MM.1S (cell line): Measurements from ENCODE around the gene STK17A.
"Not testable (repeated sequence)": the region's sequence is repeated elsewhere in the genome, so short reads cannot be mapped to it uniquely, and the experiment has no call there.

Source experiments
- DNase-seq: peaks from one replicate; pipeline ENCODE4 v3.0.0-alpha.2; 2015
- H2AFZ ChIP-seq: fragments of 300-600 bp; sonication (generic); 2 replicates; pipeline ENCODE4 v1.6.0; 2016; ENCODE audit warnings: antibody characterized with exemption, low read length
- H3F3A ChIP-seq: fragments of 300-600 bp; sonication (generic); 2 replicates; pipeline ENCODE4 v1.6.1; 2016; ENCODE audit warnings: mild to moderate bottlenecking, antibody characterized with exemption, low read length, moderate library complexity, mixed read lengths; ENCODE audit not compliant: insufficient read depth
- H3K27ac ChIP-seq: fragments of 300-600 bp; sonication (generic); 2 replicates; pipeline ENCODE4 v1.5.1; 2016; ENCODE audit warnings: mild to moderate bottlenecking, low read length
- H3K27me3 ChIP-seq: fragments of 300-600 bp; sonication (generic); replicated peaks from 2 replicates; pipeline ENCODE4 v1.6.0; 2016; ENCODE audit warnings: low read length; ENCODE audit not compliant: insufficient read depth
- H3K36me3 ChIP-seq: fragments of 300-600 bp; sonication (generic); replicated peaks from 2 replicates; pipeline ENCODE4 v1.6.1; 2016; ENCODE audit warnings: mild to moderate bottlenecking, low read length, mixed read lengths; ENCODE audit not compliant: insufficient read depth
- H3K4me1 ChIP-seq: fragments of 300-600 bp; sonication (generic); 2 replicates; pipeline ENCODE4 v1.6.1; 2016; ENCODE audit warnings: low read length, mixed read lengths
- H3K4me2 ChIP-seq: fragments of 300-600 bp; sonication (generic); 2 replicates; pipeline ENCODE4 v1.6.0; 2016; ENCODE audit warnings: low read depth, low read length
- H3K4me3 ChIP-seq: fragments of 300-600 bp; sonication (generic); 2 replicates; pipeline ENCODE4 v1.5.1; 2016; ENCODE audit warnings: low read length, mixed read lengths
- H3K79me2 ChIP-seq: fragments of 300-600 bp; sonication (generic); 2 replicates; pipeline ENCODE4 v1.6.1; 2016; ENCODE audit warnings: mixed run types, low read length, mixed read lengths
- H3K9ac ChIP-seq: fragments of 300-600 bp; sonication (generic); 2 replicates; pipeline ENCODE4 v1.6.1; 2016; ENCODE audit warnings: low read length, mixed read lengths
- H3K9me2 ChIP-seq: fragments of 300-600 bp; sonication (generic); replicated peaks from 2 replicates; pipeline ENCODE4 v1.6.1; 2016; ENCODE audit warnings: mild to moderate bottlenecking, low read length, mixed read lengths; ENCODE audit not compliant: insufficient read depth
- H3K9me3 ChIP-seq: fragments of 300-600 bp; sonication (generic); replicated peaks from 2 replicates; pipeline ENCODE4 v1.6.1; 2016; ENCODE audit warnings: mild to moderate bottlenecking, low read length, mixed read lengths; ENCODE audit not compliant: insufficient read depth
- H4K20me1 ChIP-seq: fragments of 300-600 bp; sonication (generic); 2 replicates; pipeline ENCODE4 v1.6.1; 2016; ENCODE audit warnings: mild to moderate bottlenecking, low read length, moderate library complexity, mixed read lengths; ENCODE audit not compliant: insufficient read depth
- CTCF ChIP-seq: fragments of 300-600 bp; sonication (generic); IDR thresholded peaks from 2 replicates; pipeline ENCODE4 v1.5.1; 2016; ENCODE audit warnings: antibody characterized with exemption, low read length, mixed read lengths
- EZH2 ChIP-seq: fragments of 300-600 bp; sonication (generic); optimal IDR thresholded peaks from 2 replicates; pipeline ENCODE3; 2017; ENCODE audit warnings: low read depth, mild to moderate bottlenecking, antibody characterized with exemption, low read length, mixed read lengths
- EZH2phosphoT487 ChIP-seq: fragments of 300-600 bp; sonication (generic); IDR thresholded peaks from 2 replicates; pipeline ENCODE4 v1.6.1; 2018; ENCODE audit warnings: antibody characterized with exemption, low read length

The STK17A gene

GRCh38 chr7:43625980-43626379 lies 43.1 kb downstream of the STK17A start:
- H3K4me2 ChIP-seq, result no peak overlapping the region
- no peak overlapping the region for H3K4me3 ChIP-seq
- peaks cover 60% of the 10 kb centered on the region for H3K79me2 ChIP-seq
- no peak overlapping the region for H3K27ac ChIP-seq
- H3K9me3 ChIP-seq, result no peaks in the 10 kb centered on the region
- H3K9ac ChIP-seq, result no peak overlapping the region
- H3F3A ChIP-seq, result no peaks in the 10 kb centered on the region
- no peak for TF ChIP-seq CTCF
- no peak for TF ChIP-seq EZH2
- TF ChIP-seq EZH2phosphoT487, result no peak
- H3K27me3 ChIP-seq, result no peaks in the 10 kb centered on the region
- no peaks in the 10 kb centered on the region for H4K20me1 ChIP-seq
- DNase-seq, result no peak
- H3K36me3 ChIP-seq, result peaks cover 7% of the 10 kb centered on the region
- H3K4me1 ChIP-seq, result peaks cover 19% of the 10 kb centered on the region
- no peaks in the 10 kb centered on the region for H3K9me2 ChIP-seq
- no peak overlapping the region for H2AFZ ChIP-seq

GRCh38 chr7:43626695-43627094 lies 43.8 kb downstream of the STK17A start:
- H3K9me2 ChIP-seq, result no peaks in the 10 kb centered on the region
- H3K9me3 ChIP-seq, result no peaks in the 10 kb centered on the region
- H3K79me2 ChIP-seq, result peaks cover 54% of the 10 kb centered on the region
- H3K4me1 ChIP-seq, result peaks cover 21% of the 10 kb centered on the region
- H3K36me3 ChIP-seq, result peaks cover 7% of the 10 kb centered on the region
- no peak for DNase-seq
- no peak overlapping the region for H3K27ac ChIP-seq
- no peaks in the 10 kb centered on the region for H4K20me1 ChIP-seq
- H3K9ac ChIP-seq, result no peak overlapping the region
- H3K4me3 ChIP-seq, result no peak overlapping the region
- H2AFZ ChIP-seq, result no peak overlapping the region
- H3F3A ChIP-seq, result no peaks in the 10 kb centered on the region
- no peak overlapping the region for H3K4me2 ChIP-seq
- TF ChIP-seq EZH2phosphoT487, result no peak
- TF ChIP-seq EZH2, result no peak
- no peak for TF ChIP-seq CTCF
- no peaks in the 10 kb centered on the region for H3K27me3 ChIP-seq

DNA sequence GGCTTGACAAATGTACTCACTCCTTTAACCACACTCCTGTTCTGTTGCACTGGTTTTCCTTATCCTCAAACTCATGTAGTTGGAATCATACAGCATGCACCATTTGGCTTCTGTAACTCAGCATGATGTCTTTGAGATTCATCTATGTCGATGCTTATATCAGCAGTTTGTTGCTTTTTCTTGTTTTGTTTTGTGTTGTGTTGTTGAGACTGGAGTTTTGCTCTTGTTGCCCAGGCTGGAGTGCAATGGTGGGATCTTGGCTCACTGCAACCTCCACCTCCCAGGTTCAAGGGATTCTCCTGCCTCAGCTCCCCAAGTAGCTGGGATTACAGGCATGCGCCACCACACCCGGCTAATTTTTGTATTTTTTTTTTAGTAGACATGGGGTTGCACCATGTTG lies 44.9 kb downstream of the STK17A start:
- H3K9me3 ChIP-seq, H4K20me1 ChIP-seq, H3F3A ChIP-seq, H3K4me3 ChIP-seq, H3K9me2 ChIP-seq, H3K36me3 ChIP-seq, H2AFZ ChIP-seq, H3K27me3 ChIP-seq, H3K9ac ChIP-seq, DNase-seq, H3K27ac ChIP-seq, H3K4me2 ChIP-seq: not testable (repeated sequence)
- Histone ChIP-seq H3K4me1 (peaks cover 28% of the 10 kb centered on the region), H3K79me2 (peaks cover 47% of the 10 kb centered on the region)

DNA sequence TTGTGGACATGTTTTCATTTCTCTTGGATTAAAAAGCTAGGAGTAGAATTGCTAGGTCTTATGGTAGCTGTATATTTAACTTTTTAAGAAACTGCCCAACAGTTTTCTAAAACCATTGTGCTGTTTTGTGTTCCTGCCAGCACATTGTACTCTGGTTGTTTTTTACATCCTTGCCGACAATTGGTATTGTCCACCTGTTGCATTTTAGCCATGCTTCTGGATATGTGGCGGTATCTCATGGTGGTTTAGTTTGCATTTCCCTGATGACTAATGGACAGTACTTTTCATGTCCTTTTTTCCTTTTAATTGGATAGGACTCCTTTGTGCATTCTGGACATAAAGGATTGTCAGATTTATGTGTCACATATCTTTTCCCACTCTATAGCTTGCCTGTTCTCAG lies 45.5 kb downstream of the STK17A start:
- H3K9me2 ChIP-seq, result no peaks in the 10 kb centered on the region
- no peak overlapping the region for H3K4me3 ChIP-seq
- H3K27ac ChIP-seq, result no peak overlapping the region
- no peak overlapping the region for H2AFZ ChIP-seq
- no peaks in the 10 kb centered on the region for H4K20me1 ChIP-seq
- H3K9ac ChIP-seq, result no peak overlapping the region
- H3K36me3 ChIP-seq, result peaks cover 7% of the 10 kb centered on the region
- no peaks in the 10 kb centered on the region for H3K9me3 ChIP-seq
- peaks cover 28% of the 10 kb centered on the region for H3K4me1 ChIP-seq
- H3K79me2 ChIP-seq, result peaks cover 43% of the 10 kb centered on the region
- H3F3A ChIP-seq, result no peaks in the 10 kb centered on the region
- no peaks in the 10 kb centered on the region for H3K27me3 ChIP-seq
- DNase-seq, result no peak
- no peak overlapping the region for H3K4me2 ChIP-seq
- no peak for TF ChIP-seq CTCF
